Liver (tissue), 3 donors: Measurements from ENCODE around the gene TNFRSF8.

ENCODE experiments used
- FOXA1 ChIP-seq: IDR thresholded peaks from 2 replicates; pipeline ENCODE4 v1.6.1; 2016; ENCODE audit warnings: antibody characterized with exemption
- GABPA ChIP-seq, 2 donors: IDR thresholded peaks in 1 of 2; conservative IDR thresholded peaks in 1 of 2; 2 replicates each; pipeline ENCODE4 v1.6.1; 2016; ENCODE audit warnings: antibody characterized with exemption in 2 of 2, mild to moderate bottlenecking in 1 of 2, moderate library complexity in 1 of 2
- HNF4A ChIP-seq, 2 donors: conservative IDR thresholded peaks; 2 replicates each; pipeline ENCODE4 v1.6.1; 2016; ENCODE audit warnings: antibody characterized with exemption in 2 of 2, mild to moderate bottlenecking in 2 of 2
- JUND ChIP-seq, 2 donors: IDR thresholded peaks; 2 replicates each; pipeline ENCODE4 v1.6.1; 2016; ENCODE audit warnings: antibody characterized with exemption in 2 of 2
- RAD21 ChIP-seq, 2 donors: IDR thresholded peaks; 2 replicates each; pipeline ENCODE4 v1.6.1; 2016; ENCODE audit warnings: antibody characterized with exemption in 2 of 2, mild to moderate bottlenecking in 2 of 2
- SP1 ChIP-seq: IDR thresholded peaks from 2 replicates; pipeline ENCODE4 v1.6.1; 2018; ENCODE audit warnings: antibody characterized with exemption, mild to moderate bottlenecking
- TAF1 ChIP-seq: conservative IDR thresholded peaks from 2 replicates; pipeline ENCODE4 v1.6.1; 2016; ENCODE audit warnings: antibody characterized with exemption, mild to moderate bottlenecking
- YY1 ChIP-seq: IDR thresholded peaks from 2 replicates; pipeline ENCODE4 v1.6.1; 2016; ENCODE audit warnings: antibody characterized with exemption, mild to moderate bottlenecking
- TF ChIP-seq, protein P1 (sequence below): fragments of 150-350 bp; IDR thresholded peaks from 2 replicates; pipeline ENCODE4 v1.5.1; 2017; ENCODE audit warnings: improper control_type of control experiment, low read depth, low read length; ENCODE audit not compliant: missing input control
- TF ChIP-seq, protein P2 (sequence below): IDR thresholded peaks from 2 replicates; pipeline ENCODE4 v1.6.1; 2016; ENCODE audit warnings: antibody characterized with exemption
- TF ChIP-seq, protein P3 (sequence below): IDR thresholded peaks from 2 replicates; pipeline ENCODE4 v1.6.1; 2016; ENCODE audit warnings: antibody characterized with exemption
- TF ChIP-seq, protein P4 (sequence below): IDR thresholded peaks from 2 replicates; pipeline ENCODE4 v1.6.1; 2016; ENCODE audit warnings: antibody characterized with exemption, mild to moderate bottlenecking
- donor health status: healthy.
- donor health status: healthy.

DNA sequence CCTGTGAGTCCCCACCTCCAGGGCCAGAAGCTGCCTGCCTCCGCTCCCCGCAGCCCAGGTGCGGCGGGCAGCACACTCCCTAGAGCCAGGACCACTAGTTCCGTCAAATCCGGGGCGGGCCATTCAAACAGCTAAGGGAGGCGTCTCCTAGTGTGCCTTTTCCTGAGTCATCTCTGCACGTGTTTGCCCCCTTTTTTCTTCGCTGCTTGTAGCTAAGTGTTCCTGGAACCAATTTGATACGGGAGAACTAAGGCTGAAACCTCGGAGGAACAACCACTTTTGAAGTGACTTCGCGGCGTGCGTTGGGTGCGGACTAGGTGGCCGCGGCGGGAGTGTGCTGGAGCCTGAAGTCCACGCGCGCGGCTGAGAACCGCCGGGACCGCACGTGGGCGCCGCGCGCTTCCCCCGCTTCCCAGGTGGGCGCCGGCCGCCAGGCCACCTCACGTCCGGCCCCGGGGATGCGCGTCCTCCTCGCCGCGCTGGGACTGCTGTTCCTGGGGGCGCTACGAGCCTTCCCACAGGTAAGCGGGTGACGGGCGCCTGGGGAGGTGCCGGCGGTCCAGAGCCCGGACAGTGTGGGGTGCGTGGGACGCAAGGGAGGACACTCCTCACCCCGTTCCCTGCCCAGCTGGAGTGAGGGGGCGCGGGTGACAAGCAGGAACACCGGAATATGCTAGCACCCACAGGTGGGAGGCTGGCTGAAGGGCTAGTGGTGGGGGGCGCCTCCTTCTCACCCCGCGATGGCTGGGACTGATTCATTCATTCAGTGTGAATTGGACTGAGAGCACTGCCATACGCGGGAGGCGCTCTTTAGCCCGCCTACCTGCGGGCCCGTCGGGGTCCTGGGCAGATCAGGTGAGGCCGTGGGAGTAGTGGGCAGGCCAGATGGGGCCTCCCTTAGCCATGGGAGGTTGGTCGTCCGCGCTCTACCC, at the start of gene TNFRSF8:
- TF ChIP-seq RAD21 (IDR thresholded peaks at IDR 0.05) (no peak), TAF1 (no peak), SP1 (no peak), JUND (IDR thresholded peaks at IDR 0.05) (no peak), YY1 (no peak), GABPA (IDR thresholded peaks at IDR 0.05 in 1 of 2, conservative IDR thresholded peaks at IDR 0.05 in 1 of 2) (no peak), FOXA1 (no peak), HNF4A (conservative IDR thresholded peaks at IDR 0.05) (no peak)
- TF ChIP-seq, protein P1, sequence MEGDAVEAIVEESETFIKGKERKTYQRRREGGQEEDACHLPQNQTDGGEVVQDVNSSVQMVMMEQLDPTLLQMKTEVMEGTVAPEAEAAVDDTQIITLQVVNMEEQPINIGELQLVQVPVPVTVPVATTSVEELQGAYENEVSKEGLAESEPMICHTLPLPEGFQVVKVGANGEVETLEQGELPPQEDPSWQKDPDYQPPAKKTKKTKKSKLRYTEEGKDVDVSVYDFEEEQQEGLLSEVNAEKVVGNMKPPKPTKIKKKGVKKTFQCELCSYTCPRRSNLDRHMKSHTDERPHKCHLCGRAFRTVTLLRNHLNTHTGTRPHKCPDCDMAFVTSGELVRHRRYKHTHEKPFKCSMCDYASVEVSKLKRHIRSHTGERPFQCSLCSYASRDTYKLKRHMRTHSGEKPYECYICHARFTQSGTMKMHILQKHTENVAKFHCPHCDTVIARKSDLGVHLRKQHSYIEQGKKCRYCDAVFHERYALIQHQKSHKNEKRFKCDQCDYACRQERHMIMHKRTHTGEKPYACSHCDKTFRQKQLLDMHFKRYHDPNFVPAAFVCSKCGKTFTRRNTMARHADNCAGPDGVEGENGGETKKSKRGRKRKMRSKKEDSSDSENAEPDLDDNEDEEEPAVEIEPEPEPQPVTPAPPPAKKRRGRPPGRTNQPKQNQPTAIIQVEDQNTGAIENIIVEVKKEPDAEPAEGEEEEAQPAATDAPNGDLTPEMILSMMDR = no peak
- TF ChIP-seq, protein P2, sequence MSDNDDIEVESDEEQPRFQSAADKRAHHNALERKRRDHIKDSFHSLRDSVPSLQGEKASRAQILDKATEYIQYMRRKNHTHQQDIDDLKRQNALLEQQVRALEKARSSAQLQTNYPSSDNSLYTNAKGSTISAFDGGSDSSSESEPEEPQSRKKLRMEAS = no peak
- TF ChIP-seq, protein P3, sequence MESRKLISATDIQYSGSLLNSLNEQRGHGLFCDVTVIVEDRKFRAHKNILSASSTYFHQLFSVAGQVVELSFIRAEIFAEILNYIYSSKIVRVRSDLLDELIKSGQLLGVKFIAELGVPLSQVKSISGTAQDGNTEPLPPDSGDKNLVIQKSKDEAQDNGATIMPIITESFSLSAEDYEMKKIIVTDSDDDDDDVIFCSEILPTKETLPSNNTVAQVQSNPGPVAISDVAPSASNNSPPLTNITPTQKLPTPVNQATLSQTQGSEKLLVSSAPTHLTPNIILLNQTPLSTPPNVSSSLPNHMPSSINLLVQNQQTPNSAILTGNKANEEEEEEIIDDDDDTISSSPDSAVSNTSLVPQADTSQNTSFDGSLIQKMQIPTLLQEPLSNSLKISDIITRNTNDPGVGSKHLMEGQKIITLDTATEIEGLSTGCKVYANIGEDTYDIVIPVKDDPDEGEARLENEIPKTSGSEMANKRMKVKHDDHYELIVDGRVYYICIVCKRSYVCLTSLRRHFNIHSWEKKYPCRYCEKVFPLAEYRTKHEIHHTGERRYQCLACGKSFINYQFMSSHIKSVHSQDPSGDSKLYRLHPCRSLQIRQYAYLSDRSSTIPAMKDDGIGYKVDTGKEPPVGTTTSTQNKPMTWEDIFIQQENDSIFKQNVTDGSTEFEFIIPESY = no peak
- TF ChIP-seq, protein P4, sequence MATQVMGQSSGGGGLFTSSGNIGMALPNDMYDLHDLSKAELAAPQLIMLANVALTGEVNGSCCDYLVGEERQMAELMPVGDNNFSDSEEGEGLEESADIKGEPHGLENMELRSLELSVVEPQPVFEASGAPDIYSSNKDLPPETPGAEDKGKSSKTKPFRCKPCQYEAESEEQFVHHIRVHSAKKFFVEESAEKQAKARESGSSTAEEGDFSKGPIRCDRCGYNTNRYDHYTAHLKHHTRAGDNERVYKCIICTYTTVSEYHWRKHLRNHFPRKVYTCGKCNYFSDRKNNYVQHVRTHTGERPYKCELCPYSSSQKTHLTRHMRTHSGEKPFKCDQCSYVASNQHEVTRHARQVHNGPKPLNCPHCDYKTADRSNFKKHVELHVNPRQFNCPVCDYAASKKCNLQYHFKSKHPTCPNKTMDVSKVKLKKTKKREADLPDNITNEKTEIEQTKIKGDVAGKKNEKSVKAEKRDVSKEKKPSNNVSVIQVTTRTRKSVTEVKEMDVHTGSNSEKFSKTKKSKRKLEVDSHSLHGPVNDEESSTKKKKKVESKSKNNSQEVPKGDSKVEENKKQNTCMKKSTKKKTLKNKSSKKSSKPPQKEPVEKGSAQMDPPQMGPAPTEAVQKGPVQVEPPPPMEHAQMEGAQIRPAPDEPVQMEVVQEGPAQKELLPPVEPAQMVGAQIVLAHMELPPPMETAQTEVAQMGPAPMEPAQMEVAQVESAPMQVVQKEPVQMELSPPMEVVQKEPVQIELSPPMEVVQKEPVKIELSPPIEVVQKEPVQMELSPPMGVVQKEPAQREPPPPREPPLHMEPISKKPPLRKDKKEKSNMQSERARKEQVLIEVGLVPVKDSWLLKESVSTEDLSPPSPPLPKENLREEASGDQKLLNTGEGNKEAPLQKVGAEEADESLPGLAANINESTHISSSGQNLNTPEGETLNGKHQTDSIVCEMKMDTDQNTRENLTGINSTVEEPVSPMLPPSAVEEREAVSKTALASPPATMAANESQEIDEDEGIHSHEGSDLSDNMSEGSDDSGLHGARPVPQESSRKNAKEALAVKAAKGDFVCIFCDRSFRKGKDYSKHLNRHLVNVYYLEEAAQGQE = no peak
